ENCODE measurements around the gene FBXO7.
A peak's percentile ranks its signal among the peaks of the same experiment; 100 is the strongest.

FBXO7 gene

DNA sequence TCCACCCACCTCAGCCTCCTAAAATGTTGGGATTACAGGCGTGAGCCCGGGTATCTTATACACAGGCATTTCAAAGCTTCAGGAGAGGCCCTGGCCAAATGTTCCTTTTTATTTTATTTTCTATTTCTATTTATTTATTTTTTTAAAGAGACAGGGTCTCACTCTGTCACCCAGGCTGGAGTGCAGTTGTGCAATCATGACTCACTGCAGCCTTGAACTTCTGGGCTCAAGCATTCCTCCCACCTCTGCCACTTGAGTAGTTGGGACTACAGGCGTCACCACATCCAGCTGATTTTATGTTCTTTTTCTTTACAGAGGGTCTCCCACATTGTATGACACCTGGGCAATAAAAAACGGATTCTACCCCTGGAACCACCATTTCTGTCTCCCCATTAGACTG, 71.2 kb downstream of the FBXO7 start:
- Histone ChIP-seq H3K27ac (peak overlapping the region in 1 of 21 experiments; percentile 41), H3K4me3 (no peak overlapping the region)

DNA sequence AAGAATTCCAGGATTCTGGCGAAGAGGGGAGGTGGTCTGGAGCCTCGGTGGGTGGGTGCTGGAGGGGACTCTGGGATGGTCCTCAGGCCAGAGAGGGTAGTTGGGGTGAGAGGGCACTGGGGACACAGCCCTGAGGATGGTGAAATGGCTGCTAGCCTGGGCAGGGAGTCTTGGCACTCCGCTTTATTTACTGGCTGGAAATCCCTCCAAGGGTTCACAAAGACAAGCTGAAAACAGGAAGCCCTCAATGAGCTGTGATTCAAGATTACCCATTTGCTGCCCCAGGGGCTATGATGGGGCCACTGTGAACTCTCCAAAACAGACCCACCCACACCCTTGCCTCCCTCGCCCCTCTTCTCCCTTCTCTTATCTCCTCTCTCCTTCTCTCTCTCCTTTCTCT, 71.9 kb downstream of the FBXO7 start:
- Histone ChIP-seq H3K27ac (peak overlapping the region in 4 of 21 experiments; percentile 21 to 41 (median 28)), H3K4me3 (no peak overlapping the region)

DNA sequence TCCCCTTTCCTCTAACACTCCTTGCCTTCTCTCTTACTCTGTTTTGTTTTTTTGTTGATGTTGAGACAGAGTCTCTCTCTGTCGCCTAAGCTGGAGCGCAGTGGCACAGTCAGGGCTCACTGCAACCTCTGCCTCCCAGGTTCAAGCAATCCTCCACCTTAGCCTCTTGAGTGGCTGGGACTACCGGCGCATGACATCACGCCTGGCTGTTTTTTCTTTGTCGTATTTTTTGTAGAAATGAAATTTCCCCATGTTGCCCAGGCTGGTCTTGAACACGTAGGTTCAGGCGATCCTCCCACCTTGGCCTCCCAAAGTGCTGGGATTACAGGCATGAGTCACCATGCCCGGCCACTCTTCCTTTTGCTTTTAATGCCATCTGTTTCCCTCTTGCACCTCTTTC, 72.3 kb downstream of the FBXO7 start:
- H3K4me3 ChIP-seq: no peak overlapping the region
- peak overlapping the region in 2 of 21 experiments; percentile 31 to 41 for H3K27ac ChIP-seq

DNA sequence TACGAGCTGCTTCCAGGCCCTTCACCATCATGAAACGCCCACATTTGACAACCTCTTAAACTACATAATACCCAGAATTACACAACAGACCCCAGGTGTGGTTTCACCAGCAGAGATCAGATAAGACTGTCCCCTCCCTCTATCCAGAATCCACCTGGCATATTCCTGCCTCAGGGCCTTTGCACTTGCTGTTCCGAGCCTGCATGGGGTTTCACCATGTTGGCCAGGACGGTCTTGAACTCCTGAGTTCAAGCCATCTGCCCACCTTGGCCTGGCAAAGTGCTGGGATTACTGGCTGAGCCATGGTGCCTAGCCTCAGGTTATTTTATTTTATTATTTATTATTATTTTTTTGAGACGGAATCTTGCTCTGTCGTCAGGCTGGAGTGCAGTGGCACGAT, 73.4 kb downstream of the FBXO7 start:
- Histone ChIP-seq H3K4me3 (no peak overlapping the region), H3K27ac (no peak overlapping the region)
